ENCODE results near the gene POTEI.
"Not testable (repeated sequence)": the region's sequence is repeated elsewhere in the genome, so short reads cannot be mapped to it uniquely, and the experiment has no call there.

- TF ChIP-seq POLR2AphosphoS5, CTCF (IDR thresholded peaks at IDR 0.05): not testable (repeated sequence)
Observed at GRCh38 chr2:130554178-130554577, 45.0 kb upstream of the POTEI start.

All from gastroesophageal sphincter (tissue), 3 donors.